ENCODE data around the gene PALLD. TPM values are rescaled to one million over a fixed set of nuclear protein-coding genes. Genes with fewer than 3 reads are reported as not detected.

The PALLD gene
- total RNA-seq, 1 experiment from 2014 or later, result 23.7 TPM

DNA sequence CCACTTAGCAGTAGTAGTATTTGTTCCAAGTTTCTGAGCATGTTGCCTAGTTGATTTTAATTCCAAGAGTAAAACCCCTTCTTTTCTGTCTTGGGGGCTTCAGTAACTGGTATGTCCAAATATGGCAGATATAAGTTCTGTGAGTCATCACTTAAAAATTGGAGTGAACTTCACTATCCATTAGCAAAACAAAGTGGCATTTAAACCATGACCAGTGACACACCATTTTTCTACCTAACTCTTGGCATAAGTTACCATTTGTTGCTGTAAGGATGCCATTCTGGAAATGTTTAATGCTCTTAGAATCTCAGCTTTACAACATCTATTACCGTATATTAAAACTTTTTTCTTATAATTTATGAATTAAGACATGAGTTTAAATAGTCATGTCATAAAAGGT, 411.2 kb downstream of the PALLD start:
- H3K27ac Mint-ChIP-seq, result no peak overlapping the region
- H3K27me3 Mint-ChIP-seq (ENCODE audit: low read depth), result no peaks in the 10 kb centered on the region
- CTCF ChIA-PET, result interaction anchor here (0.8 kb wide), 1 partner anchor 13 kb away, joined by 3 read pairs; no protein-coding TSS in a partner anchor
- no peak for DNase-seq (ENCODE audit: low spot score)
- POLR2A ChIA-PET, result no interaction called here
- peaks cover 5% of the 10 kb centered on the region for H3K36me3 Mint-ChIP-seq
- H3K9me3 Mint-ChIP-seq, result no peaks in the 10 kb centered on the region
- no peak overlapping the region for H3K4me3 Mint-ChIP-seq
- H3K4me1 Mint-ChIP-seq, result no peaks in the 10 kb centered on the region
- ATAC-seq, result no peak
- no peak for TF ChIP-seq HMGA2 (CRISPR knock-in tag; IDR thresholded peaks at IDR 0.05)
- no peak for TF ChIP-seq GRHL2 (CRISPR knock-in tag; IDR thresholded peaks at IDR 0.05; ENCODE audit: insufficient replicate concordance, severe bottlenecking)
- TF ChIP-seq ZNF263 (CRISPR knock-in tag; IDR thresholded peaks at IDR 0.05; ENCODE audit: low read depth), result no peak
- TF ChIP-seq PRRX2 (CRISPR knock-in tag; IDR thresholded peaks at IDR 0.05), result no peak
- TF ChIP-seq GTF2I (CRISPR knock-in tag; conservative IDR thresholded peaks at IDR 0.05), result no peak
- TF ChIP-seq, protein P1, sequence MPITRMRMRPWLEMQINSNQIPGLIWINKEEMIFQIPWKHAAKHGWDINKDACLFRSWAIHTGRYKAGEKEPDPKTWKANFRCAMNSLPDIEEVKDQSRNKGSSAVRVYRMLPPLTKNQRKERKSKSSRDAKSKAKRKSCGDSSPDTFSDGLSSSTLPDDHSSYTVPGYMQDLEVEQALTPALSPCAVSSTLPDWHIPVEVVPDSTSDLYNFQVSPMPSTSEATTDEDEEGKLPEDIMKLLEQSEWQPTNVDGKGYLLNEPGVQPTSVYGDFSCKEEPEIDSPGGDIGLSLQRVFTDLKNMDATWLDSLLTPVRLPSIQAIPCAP (CRISPR knock-in tag; IDR thresholded peaks at IDR 0.05), result no peak
- no peak for TF ChIP-seq OVOL2 (CRISPR knock-in tag; IDR thresholded peaks at IDR 0.05; ENCODE audit: borderline replicate concordance)
- TF ChIP-seq, protein P2, sequence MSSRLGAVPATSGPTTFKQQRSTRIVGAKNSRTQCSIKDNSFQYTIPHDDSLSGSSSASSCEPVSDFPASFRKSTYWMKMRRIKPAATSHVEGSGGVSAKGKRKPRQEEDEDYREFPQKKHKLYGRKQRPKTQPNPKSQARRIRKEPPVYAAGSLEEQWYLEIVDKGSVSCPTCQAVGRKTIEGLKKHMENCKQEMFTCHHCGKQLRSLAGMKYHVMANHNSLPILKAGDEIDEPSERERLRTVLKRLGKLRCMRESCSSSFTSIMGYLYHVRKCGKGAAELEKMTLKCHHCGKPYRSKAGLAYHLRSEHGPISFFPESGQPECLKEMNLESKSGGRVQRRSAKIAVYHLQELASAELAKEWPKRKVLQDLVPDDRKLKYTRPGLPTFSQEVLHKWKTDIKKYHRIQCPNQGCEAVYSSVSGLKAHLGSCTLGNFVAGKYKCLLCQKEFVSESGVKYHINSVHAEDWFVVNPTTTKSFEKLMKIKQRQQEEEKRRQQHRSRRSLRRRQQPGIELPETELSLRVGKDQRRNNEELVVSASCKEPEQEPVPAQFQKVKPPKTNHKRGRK (CRISPR knock-in tag; IDR thresholded peaks at IDR 0.05; ENCODE audit: borderline replicate concordance), result no peak
- TF ChIP-seq NR1H2 (CRISPR knock-in tag; IDR thresholded peaks at IDR 0.05), result no peak
- TF ChIP-seq MXD4 (CRISPR knock-in tag; IDR thresholded peaks at IDR 0.05; ENCODE audit: borderline replicate concordance), result no peak

DNA sequence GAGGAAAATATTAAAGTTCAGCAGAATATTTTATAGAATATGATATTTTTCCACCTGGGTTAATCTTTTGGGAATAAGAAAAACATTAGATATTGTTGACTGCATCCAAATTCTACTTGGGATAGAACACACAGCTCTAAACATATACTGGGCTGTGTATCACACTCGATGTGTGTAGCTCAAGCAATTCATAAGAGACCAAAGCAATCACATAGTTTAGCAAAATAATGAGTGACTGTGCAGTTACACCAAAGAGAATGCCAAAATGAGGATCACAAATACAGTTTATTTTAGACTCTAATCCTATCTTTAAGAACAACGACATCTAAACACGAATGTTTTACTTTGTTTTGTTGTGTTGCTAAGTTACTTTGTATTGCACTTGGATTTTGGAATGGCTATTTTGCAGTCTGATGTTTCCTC, 412.0 kb downstream of the PALLD start:
- Mint-ChIP-seq H3K27me3 (ENCODE audit: low read depth) (no peaks in the 10 kb centered on the region), H3K9me3 (no peaks in the 10 kb centered on the region), H3K36me3 (peaks cover 3% of the 10 kb centered on the region; the same call in 1 of the 2 replicates), H3K4me1 (no peaks in the 10 kb centered on the region), H3K27ac (no peak overlapping the region), H3K4me3 (no peak overlapping the region)
- no peak for DNase-seq (ENCODE audit: low spot score)
- POLR2A ChIA-PET, result no interaction called here
- ATAC-seq, result no peak
- CTCF ChIA-PET, result interaction anchor here (0.8 to 1.0 kb wide), 2 partner anchors 13 to 43 kb away, joined by 3 read pairs; no protein-coding TSS in a partner anchor
- TF ChIP-seq TEAD4 (CRISPR knock-in tag; IDR thresholded peaks at IDR 0.05) (no peak), ELF4 (CRISPR knock-in tag; IDR thresholded peaks at IDR 0.05; ENCODE audit: low read depth) (no peak), KAT7 (CRISPR knock-in tag; IDR thresholded peaks at IDR 0.05; ENCODE audit: borderline replicate concordance) (no peak), NR3C1 (CRISPR knock-in tag; conservative IDR thresholded peaks at IDR 0.05; ENCODE audit: low read depth) (no peak), ZNF396 (CRISPR knock-in tag; IDR thresholded peaks at IDR 0.05; ENCODE audit: borderline replicate concordance) (no peak), ZBTB21 (CRISPR knock-in tag; IDR thresholded peaks at IDR 0.05; ENCODE audit: borderline replicate concordance) (no peak), RELA (CRISPR knock-in tag; IDR thresholded peaks at IDR 0.05; ENCODE audit: borderline replicate concordance) (no peak)
- TF ChIP-seq, protein P2 (CRISPR knock-in tag; IDR thresholded peaks at IDR 0.05; ENCODE audit: borderline replicate concordance), result no peak

DNA sequence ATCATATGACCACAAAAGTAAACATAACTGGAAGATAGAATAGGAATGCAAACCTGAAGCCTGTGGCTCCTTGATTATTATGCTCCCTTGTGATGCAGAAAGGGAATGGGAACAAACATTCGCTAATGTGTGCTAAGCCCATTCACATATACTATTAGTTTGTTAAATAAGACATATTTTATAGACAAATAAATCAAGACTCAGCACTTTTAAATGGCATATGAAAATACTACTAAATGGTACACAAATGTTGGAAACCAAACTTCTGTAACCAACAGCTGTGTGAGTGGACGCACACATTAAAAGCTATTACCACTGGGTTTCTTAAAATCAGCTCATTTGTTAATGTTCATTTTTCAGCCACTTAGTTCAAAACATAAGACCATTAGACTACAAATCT, 417.2 kb downstream of the PALLD start:
- no peak for DNase-seq (ENCODE audit: low spot score)
- H3K4me1 Mint-ChIP-seq, result peaks cover 3% of the 10 kb centered on the region
- H3K36me3 Mint-ChIP-seq, result no peaks in the 10 kb centered on the region
- no peak overlapping the region for H3K4me3 Mint-ChIP-seq
- ChIA-PET POLR2A (no interaction called here), CTCF (no interaction called here)
- H3K27me3 Mint-ChIP-seq (ENCODE audit: low read depth), result no peaks in the 10 kb centered on the region
- H3K27ac Mint-ChIP-seq, result no peak overlapping the region
- no peak for ATAC-seq
- H3K9me3 Mint-ChIP-seq, result no peaks in the 10 kb centered on the region
- no peak for TF ChIP-seq RELA (CRISPR knock-in tag; IDR thresholded peaks at IDR 0.05; ENCODE audit: borderline replicate concordance)
- no peak for TF ChIP-seq TEAD4 (CRISPR knock-in tag; IDR thresholded peaks at IDR 0.05)
- TF ChIP-seq FOXK1 (CRISPR knock-in tag; IDR thresholded peaks at IDR 0.05), result no peak
- TF ChIP-seq, protein P3, sequence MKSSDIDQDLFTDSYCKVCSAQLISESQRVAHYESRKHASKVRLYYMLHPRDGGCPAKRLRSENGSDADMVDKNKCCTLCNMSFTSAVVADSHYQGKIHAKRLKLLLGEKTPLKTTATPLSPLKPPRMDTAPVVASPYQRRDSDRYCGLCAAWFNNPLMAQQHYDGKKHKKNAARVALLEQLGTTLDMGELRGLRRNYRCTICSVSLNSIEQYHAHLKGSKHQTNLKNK (CRISPR knock-in tag; IDR thresholded peaks at IDR 0.05), result no peak
- TF ChIP-seq, protein P4, sequence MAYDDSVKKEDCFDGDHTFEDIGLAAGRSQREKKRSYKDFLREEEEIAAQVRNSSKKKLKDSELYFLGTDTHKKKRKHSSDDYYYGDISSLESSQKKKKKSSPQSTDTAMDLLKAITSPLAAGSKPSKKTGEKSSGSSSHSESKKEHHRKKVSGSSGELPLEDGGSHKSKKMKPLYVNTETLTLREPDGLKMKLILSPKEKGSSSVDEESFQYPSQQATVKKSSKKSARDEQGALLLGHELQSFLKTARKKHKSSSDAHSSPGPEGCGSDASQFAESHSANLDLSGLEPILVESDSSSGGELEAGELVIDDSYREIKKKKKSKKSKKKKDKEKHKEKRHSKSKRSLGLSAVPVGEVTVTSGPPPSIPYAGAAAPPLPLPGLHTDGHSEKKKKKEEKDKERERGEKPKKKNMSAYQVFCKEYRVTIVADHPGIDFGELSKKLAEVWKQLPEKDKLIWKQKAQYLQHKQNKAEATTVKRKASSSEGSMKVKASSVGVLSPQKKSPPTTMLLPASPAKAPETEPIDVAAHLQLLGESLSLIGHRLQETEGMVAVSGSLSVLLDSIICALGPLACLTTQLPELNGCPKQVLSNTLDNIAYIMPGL (CRISPR knock-in tag; IDR thresholded peaks at IDR 0.05), result no peak
- TF ChIP-seq ETV6 (CRISPR knock-in tag; IDR thresholded peaks at IDR 0.05), result no peak
- no peak for TF ChIP-seq SP1 (CRISPR knock-in tag; conservative IDR thresholded peaks at IDR 0.05)
- TF ChIP-seq OVOL2 (CRISPR knock-in tag; IDR thresholded peaks at IDR 0.05; ENCODE audit: borderline replicate concordance), result no peak
- TF ChIP-seq, protein P5, sequence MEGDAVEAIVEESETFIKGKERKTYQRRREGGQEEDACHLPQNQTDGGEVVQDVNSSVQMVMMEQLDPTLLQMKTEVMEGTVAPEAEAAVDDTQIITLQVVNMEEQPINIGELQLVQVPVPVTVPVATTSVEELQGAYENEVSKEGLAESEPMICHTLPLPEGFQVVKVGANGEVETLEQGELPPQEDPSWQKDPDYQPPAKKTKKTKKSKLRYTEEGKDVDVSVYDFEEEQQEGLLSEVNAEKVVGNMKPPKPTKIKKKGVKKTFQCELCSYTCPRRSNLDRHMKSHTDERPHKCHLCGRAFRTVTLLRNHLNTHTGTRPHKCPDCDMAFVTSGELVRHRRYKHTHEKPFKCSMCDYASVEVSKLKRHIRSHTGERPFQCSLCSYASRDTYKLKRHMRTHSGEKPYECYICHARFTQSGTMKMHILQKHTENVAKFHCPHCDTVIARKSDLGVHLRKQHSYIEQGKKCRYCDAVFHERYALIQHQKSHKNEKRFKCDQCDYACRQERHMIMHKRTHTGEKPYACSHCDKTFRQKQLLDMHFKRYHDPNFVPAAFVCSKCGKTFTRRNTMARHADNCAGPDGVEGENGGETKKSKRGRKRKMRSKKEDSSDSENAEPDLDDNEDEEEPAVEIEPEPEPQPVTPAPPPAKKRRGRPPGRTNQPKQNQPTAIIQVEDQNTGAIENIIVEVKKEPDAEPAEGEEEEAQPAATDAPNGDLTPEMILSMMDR (IDR thresholded peaks at IDR 0.05), result no peak

Data from WTC11 (cell line).